Glomerular visceral epithelial cell (primary cell): ENCODE measurements around the gene SGSH.
A peak's percentile ranks its signal among the peaks of the same experiment; 100 is the strongest.
"Not testable (repeated sequence)": the region's sequence is repeated elsewhere in the genome, so short reads cannot be mapped to it uniquely, and the experiment has no call there.

ENCODE experiments used
- DNase-seq: peaks from one replicate; pipeline ENCODE4 v3.0.0-alpha.2; 2016; ENCODE audit errors: extremely low spot score

Gene SGSH

GRCh38 chr17:80253631-80254395 is 33.7 kb upstream of the SGSH start:
- DNase-seq, result peak; percentile 61

DNA sequence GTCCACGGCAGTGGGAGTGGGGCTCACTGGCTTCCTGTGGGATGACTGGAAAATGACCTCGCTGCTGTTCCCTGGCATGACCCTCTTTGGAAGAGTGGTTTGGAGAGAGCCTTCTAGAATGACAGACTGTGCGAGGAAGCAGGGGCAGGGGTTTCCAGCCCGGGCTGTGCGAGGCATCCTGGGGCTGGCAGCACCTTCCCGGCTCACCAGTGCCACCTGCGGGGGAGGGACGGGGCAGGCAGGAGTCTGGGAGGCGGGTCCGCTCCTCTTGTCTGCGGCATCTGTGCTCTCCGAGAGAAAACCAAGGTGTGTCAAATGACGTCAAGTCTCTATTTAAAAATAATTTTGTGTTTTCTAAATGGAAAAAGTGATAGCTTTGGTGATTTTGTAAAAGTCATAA is 32.7 kb upstream of the SGSH start:
- peak; percentile 66 for DNase-seq

DNA sequence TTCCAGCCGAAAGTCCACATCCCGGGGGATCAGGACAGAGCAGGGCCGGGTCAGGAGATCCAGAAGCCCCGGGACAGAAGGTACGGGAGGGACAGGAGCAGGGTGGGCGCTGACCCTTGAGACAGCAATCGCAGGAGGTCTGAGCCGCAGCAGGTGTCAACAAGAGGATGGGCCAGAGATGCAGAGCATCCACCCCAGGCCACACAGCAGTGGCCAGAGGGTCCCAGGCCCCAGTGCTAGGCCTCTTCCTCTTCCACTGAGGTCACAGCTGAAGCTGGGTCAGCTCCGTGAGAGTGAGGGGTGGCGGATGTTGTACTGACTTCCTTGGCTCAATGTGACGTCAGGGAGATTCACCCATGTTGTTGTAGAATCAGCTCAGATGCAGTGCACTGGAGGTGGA is 31.8 kb upstream of the SGSH start:
- DNase-seq, result no peak

- DNase-seq, result no peak
Observed at GRCh38 chr17:80248894-80249710, 29.0 kb upstream of the SGSH start.

DNA sequence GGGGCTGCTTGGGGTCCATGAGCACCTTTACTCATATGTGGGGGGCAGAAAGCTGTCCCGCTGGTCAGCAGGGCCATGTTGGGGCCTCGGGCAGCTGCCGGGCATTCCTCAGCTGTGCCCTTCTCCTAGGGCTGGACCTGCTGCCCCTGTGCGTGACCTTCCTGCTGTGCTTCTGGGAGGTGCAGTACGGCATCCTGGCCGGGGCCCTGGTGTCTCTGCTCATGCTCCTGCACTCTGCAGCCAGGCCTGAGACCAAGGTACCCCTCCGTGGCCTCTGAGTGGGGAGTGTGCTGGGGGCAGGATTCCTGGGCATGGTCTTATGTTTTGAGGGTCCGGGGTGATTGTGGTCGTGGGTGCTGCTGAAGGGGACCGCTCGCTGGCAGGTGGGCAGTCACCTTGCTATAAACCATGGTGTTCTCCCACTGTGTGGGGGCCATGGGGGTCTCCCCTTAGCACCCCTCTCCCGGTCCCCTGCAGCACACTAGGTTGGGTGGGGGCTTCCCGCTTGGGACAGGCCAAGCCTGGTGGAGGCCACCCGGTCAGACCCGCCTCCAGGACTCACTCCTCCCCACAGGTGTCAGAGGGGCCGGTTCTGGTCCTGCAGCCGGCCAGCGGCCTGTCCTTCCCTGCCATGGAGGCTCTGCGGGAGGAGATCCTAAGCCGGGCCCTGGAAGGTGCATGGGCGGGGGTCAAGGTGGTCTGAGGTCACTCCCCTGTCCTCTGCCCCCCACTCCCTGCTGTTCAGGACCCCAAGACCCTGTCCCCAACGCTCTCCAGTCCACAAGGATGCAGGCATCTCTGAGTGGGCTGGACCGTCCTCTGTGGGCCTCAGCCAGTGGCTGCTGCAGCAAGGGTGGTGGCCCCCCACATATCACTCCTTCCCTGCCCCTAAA is 28.1 kb upstream of the SGSH start:
- no peak for DNase-seq

DNA sequence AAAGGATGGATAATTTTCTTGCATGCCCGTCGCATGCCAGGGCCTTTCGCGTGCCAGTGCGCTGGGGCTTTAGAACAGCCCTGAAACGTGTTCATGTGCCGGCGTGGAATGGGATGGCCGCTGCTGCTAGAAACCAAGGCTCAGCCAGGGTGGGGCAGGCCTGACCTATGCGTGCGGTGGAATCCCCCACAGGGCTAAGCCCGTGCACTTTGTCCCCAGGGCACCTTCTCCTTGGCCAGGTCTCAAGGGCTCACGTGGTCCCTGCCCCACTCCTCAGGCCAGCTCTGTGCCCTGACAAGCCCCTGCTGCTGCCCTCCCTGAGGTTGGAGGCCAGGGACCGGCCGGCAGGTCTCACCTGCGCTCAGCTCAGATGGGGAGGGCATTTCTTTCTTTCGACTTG is 27.4 kb upstream of the SGSH start:
- DNase-seq, result no peak

DNA sequence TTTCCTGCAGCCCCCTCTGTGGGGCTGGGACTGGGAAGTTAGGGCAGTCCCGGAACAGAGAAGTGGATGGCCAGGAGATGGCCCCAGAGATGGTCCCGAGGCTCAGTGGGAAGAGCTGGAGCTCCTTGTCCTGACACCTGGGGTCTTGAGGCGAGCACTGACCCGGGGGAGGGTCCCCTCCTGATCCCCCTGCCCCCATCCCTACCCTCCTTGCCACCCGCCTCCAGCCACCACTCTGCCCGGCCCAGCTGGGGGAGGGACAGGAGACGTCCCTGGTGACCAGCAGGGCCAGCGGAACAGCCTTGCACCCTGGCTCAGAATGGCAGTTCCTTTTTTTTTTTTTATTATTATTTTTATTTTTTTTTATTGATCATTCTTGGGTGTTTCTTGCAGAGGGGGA is 26.6 kb upstream of the SGSH start:
- DNase-seq, result no peak

DNA sequence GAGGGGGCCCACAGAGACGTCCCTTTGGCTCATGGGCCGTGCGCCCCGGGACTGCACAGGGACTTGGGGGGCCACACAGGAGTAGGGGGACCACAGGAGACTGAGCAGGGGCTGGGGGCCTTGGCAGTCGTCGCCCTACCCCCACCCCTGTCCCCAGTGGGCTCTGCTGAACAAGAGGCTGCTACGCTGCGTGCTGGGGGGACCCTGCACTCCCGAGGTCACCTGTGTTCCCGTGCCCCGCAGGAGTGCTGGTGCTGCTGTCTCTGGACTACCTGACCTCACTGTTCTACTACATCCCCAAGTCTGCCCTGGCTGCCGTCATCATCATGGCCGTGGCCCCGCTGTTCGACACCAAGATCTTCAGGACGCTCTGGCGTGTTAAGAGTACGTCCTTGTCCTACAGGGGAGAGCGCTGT is 26.1 kb upstream of the SGSH start:
- DNase-seq, result no peak

GRCh38 chr17:80245566-80246265 is 25.6 kb upstream of the SGSH start:
- DNase-seq, result no peak

DNA sequence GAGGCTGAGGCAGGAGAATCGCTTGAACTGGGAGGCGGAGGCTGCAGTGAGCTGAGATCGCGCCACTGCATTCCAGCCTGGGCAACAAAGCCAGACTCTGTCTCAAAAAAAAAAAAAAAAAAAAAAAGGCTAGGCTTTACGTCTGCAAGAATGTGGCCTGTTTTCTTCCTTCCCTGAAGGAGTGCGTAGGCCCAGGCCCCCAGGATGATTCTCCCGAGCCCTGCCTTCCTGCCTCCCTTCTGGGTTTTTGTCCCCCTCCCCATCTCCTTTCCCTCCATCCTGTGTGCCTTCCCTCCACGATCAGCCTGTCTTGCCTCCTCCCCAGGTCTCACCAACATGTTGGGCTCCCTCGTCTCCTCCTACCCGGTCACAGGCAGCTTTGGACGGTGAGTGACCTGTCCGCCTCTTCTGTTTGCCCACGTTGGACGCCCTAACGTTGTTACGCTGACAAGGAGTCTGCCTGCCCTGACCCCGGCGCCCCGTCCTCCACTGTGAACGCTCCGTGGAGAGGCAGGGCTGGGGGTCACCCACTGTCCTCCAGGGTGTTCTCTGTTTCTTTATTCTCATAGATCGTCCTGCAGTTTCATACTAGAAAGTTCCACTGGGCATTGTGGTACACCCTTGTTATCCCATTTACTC is 24.9 kb upstream of the SGSH start:
- no peak for DNase-seq

DNA sequence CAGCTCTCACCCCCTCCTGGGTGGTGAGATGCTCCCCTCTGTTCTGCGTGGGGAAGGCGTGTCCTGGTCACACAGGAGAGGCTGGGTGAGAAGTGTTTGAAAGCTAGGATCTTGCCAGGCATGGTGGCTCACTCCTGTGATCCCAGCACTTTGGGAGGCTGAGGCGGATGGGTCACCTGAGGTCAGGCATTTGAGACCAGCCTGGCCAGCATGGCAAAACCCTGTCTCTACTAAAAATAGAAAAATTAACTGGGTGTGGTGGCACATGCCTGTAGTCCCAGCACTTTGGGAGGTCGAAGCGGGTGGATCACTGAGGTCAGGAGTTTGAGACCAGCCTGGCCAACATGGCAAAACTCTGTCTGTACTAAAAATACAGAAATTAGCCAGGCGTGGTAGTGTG is 24.3 kb upstream of the SGSH start:
- not testable (repeated sequence) for DNase-seq

GRCh38 chr17:80243526-80244433 is 23.6 kb upstream of the SGSH start:
- no peak for DNase-seq

- DNase-seq, result no peak
Observed at GRCh38 chr17:80242505-80242904, 22.4 kb upstream of the SGSH start.

DNA sequence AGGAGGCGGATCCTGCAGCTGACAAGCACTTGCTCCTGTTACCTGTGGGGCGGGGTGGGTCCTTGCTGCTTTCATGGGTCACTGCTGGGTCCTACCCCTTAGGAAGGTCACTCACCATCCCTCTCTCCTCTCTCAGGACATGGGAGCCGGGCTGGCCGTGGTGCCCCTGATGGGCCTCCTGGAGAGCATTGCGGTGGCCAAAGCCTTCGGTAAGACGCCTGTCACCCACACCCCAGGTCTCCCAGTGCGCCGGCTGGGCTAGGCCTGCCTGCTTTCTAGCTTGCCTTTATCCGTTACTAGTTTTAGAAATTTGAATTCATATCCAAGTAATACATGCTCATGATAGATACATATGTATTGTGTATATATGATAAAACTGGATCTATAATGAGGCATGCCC is 17.3 kb upstream of the SGSH start:
- DNase-seq, result no peak

DNA sequence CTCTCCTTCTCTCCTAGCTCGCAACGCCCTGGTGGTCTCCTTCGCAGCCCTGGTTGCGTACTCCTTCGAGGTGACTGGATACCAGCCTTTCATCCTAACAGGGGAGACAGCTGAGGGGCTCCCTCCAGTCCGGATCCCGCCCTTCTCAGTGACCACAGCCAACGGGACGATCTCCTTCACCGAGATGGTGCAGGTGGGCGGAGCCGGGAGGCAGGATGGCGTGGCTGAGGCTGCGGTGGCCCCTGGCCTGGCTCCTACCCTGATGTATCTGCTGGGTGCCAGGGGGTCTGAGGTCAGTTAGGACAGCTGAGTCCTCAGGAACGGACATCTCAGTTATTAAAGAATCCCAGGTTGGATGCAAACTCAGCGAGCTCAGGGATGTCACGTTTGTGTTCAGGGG is 16.8 kb upstream of the SGSH start:
- no peak for DNase-seq

DNA sequence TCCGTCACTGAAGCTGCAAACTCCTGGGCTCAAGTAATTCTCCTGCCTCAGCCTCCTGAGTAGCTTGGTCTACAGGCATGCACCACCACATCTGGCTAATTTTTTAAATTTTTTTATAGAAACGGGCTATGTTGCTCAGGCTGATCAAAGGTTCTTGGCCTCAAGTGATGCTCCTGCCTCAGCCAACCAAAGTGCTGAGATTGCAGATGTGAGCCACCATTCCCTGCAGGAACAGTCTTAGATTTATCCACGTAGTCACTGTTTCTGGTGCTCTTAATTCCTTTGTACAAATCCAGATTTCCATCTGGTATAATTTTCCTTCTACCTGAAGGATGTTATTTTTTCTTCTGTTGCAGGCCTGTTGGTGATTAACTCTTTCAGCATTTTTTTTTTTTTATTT is 13.1 kb upstream of the SGSH start:
- DNase-seq, result no peak

- no peak for DNase-seq
Observed at GRCh38 chr17:80232438-80232837, 12.3 kb upstream of the SGSH start.

- no peak for DNase-seq
Observed at GRCh38 chr17:80229011-80229410, 8.9 kb upstream of the SGSH start.

DNA sequence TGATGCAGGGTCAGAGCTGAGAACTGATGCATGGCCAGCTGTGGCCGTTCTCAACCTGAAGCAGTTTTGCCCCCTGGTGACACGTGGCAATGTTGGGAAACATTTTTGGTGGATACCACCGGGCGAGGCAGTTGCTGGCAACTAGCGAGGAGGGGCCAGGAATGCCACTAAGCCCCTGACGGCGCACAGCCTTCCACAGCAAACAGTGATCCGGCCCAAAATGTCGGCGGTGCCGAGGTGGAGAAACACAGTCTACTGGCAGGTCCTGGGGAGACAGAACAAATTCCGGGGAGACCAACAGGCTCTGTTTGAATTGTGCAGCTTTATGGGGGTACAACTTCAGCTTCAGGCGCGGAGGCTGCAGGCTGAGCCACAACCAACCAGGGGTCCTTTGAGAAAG is 8.3 kb upstream of the SGSH start:
- no peak for DNase-seq

GRCh38 chr17:80227666-80228065 is 7.5 kb upstream of the SGSH start:
- no peak for DNase-seq
